ENCODE results near the gene ERVK3-1.
A peak's percentile ranks its signal among the peaks of the same experiment; 100 is the strongest.
"Not testable (repeated sequence)": the region's sequence is repeated elsewhere in the genome, so short reads cannot be mapped to it uniquely, and the experiment has no call there.

Gene ERVK3-1

DNA sequence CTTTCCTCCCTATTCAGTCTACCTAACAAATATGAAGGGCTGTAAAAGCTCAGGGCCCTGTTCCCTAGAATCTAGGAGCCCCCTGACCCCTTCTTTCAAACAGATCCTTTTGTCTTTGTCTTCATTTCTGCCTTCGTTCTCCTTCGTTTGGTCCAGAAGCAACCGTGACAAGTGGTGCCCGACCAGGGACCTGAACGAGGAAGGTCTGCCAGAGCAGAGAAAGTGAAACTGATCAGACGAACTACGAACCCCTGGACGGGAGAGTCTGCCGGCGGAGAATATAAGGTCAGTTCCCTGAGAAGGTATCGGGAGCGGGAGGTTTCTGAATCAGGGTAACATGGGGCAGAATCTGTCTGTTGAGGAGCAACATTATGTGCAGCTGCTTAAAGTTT is 751 bp downstream of the ERVK3-1 start:
- no peak for DNase-seq

DNA sequence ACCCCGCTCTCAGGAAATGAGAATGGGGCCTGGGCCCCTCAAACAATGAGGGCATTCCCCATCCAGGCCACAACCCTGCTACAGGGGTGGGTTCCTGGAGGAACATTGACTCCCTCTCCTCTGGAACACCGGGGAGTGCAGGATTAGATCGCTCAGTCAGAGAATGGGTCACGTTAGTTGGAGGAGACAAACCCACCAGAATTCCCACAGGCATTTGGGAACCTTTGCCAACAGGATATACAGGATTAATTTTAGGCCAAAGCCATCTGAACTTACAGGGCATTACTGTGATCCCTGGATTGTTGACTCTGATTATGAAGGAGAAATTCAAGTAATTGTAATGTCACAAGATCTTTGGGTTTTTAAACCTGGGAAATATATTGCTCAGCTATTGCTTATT is 2.6 kb downstream of the ERVK3-1 start:
- no peak for DNase-seq

DNA sequence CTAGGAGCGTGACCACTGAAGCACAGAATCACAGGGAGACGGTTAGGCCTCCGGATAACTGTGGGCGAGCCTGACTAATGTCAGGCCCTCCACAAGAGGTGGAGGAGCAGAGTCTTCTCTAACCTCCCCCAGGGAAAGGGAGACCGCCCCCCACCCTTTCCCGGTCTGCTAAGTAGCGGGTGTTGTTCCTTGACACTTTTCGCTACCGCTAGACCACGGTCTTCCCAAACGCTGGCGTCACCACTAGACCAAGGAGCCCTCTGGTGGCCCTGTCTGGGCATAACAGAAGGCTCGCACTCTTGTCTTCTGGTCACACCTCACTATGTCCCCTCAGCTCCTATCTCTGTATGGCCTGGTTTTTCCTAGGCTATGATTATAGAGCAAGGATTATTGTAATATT is 5.5 kb downstream of the ERVK3-1 start:
- DNase-seq = not testable (repeated sequence)

DNA sequence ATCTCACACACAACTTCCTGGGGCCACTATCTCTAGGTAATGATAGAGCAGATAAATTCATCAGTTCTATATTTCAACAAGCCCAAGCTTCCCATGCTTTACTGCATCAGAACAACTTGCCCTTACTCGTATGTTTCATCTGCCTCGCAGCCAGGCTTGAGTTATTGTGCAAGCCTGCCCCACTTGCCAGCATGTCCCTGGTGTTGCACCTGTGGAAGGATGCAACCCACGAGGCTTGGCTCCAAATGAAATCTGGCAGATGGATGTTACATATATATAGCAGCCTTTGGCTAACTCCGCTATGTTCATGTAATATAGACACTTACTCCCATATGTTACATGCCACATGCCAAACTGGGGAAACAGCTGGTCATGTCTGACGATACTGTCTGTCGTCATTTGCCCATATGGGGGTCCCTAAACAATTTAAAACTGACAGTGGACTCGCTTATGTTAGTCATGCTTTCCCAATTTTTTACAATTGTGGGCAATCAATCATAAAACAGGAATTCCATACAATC is 6.2 kb downstream of the ERVK3-1 start:
- no peak for DNase-seq

DNA sequence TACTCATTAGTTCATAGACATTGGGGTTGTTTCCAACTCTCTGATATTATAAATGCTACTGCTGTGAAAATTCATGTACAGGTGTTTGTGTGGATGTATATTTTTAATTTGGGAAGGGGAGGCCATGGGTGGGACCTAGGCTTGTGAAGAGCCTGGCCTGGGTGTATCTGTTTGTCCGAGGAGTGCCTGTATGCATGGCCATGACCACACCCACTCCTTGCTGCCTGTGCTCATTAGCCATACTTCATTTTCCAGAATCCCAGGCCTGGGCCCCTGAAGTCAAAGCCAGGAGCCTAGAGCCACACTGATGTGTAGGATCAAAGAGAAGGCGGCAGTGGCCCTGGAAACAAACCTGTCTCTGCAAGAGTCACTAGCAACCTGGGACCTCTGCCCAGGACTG is 10.4 kb downstream of the ERVK3-1 start:
- DNase-seq = no peak

DNA sequence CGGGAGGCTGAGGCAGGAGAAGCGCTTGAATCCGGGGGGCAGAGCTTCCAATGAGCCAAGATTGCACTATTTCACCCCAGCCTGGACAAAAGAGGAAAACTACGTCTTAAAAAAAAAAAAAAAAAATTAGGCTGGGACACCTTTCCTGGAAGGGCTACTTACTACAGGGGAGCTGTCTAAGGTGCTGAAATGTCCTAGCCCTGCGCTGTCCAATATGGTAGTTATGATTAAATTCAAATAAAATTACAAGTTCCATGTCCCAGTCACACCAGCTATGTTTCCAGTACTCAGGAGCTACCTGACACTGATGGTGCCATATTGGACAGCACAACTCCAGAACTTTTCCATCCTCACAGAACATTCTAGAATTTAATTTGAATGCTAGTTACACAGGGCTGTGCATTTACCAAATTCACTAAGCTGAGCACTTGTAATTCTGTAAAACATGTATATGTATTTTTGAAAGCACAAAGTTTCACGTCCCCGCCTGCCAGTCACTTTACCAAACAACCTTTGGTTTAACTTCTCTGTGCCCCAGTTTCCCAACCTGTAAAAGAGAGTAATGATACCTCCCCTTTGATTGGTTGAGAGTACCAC is 12.4 kb downstream of the ERVK3-1 start:
- no peak for DNase-seq

DNA sequence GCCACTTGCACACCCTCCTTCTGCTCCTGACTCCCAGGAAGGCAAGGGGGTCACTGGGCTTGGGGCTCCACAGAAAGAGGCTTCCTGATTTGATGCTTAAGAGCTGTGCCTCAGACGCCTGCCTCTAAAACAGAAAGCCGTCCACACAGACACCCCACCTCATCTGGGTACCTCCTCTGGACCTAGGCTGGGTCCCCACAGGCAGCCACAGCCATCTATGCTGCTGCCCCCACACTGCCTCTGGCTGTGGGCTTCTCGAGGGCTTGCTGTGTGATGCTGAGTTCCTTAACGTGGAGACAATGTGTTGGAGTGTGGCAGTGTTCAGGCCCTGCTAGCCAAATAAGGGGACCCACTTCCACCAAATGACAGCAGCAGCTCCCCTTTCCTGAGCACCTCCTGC is 13.1 kb downstream of the ERVK3-1 start:
- DNase-seq = no peak

DNA sequence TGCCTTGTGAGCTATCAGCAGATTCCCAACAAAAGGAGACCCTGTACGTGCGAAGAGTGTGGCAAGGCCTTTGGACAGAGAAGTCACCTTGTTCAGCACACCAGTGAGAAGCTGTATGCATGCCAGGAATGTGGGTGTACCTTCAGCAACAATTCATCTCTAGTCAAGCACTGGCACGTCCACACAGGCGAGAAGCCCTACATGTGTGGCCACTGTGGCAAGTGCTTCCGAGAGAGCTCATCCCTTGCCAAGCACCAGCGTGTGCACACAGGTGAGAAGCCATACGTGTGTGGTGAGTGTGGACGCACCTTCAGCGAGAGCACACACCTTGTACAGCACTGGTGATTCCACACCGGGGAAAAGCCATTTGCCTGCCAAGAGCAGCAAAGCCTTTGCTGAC is 14.1 kb downstream of the ERVK3-1 start:
- no peak for DNase-seq

DNA sequence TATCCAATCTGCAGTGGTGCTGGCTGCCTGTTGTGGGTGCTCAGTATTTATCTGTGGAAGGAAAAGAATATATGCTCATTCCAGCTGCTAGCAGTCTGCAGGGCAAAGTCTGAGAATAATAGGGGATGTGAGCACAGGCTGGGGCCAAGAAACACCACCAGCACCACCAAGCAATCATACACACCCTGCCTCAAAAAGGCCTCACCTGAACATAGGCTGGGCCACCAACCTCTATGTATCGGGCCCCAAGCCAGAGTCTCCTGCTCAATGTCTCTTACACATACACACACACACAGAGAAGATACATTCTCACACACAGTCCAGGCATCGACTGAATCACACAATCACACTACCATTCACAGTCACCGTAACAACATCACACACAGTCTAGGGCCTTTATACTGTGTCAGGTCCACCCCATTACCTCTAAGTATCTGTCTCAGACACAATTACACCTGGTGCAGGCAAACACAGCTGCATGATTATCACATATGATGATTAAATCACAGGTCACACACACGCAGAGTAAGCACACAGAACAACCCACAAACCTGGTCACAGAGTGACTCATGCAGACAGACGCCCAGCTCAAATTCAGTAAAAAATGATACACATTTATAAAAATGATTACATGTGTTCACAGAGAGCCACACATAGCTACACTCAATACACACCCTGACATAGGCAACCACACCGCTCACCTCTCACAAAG is 20.3 kb downstream of the ERVK3-1 start:
- DNase-seq = no peak

DNA sequence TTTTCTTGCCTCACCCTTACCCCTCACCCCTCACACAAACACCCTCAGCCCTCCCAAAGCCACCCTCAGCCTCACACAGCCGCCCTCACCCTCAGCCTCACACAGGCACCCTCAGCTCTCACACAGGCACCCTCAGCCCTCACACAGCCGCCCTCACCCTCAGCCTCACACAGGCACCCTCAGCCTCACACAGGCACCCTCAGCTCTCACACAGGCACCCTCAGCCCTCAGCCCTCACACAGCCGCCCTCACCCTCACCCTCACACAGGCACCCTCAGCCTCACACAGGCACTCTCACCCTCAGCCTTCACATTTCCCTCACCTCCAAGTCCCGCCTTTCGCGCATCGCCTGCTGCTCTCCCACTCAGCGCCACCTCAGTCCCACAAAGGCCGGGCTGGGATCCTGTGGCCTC is 21.3 kb downstream of the ERVK3-1 start:
- DNase-seq = no peak

DNA sequence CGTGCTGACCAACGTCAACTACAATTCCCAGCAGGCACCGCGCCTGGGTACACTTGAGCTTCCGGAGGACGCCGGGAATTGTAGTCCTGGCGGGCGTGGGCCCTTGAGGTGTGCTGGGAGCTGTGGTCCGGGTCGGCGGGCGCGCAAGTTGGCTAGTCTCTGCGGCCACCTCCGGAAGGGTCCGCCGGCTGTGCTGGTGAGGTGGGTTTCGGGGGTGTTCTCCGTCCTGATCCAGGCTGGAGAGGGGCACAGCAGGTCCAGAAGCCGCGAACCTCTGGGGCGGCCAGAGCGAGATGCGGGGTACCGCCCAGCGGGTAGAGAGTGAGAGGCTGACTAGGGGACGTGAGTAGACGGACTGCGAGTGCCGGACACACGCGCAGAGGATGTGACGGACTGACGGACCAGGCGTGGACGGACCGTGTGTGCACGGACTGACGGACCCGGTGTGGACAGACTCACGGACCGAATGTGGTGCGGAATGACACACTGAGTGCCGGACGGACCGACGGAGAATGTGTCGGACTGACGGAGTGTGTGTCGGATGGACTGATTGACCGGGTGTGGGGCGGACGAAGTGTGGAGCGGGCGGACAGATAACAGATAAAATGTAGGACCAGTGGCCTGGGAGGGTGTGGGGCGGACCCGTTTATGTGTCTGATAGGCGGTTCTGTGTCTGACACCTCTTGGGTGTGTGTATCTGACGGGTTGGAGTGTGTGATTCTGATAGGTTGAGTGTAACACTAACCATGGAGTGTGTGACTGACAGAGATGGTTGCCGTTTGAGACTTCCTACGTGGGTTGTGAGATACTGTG is 21.9 kb downstream of the ERVK3-1 start, which contains the start of gene ZSCAN22:
Gene ZSCAN22, plus strand, starts transcription at position 81 of the 813 bp plus-strand sequence. CDS start 7,809 bp downstream, outside the sequence.
- DNase-seq = peak; percentile 89

DNA sequence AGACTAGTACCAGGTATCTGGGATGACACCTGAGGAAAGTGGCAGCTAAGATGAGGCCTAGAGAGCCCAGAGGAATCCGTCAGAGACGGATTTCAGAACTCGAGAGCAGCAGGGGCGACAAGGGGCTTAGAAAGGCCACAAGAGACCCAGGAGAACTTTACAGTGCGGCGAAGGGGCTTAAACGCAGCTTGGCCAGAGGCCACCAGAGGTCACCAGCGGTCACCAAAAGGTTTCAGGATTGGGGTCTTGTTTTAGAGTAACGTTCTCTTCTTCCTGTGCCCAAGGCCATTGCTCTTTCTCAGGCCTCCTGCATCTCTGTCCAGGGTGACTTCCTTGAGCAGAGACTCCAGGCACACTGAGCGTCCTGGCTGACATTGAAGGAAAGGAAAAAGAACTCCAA is 23.8 kb downstream of the ERVK3-1 start:
- DNase-seq = no peak

DNA sequence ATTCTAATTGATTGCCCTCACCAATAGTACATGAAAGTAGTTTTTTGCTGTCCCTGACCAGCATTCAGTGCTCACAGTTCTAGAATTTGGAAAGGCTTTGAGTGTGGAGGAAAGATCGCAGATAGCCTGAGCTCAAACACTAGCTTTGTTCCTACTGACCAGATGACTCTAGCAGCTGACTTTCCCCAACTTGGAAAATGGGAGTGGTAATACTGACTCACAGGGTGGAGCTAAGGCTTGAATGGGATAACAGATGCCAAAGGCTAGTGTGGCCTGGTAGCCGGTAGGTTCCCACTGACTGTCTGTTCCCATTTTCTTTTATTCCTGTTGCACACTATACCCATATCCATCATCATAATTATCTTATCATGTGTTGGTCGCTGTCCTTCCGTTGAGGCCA is 25.3 kb downstream of the ERVK3-1 start:
- DNase-seq = no peak

DNA sequence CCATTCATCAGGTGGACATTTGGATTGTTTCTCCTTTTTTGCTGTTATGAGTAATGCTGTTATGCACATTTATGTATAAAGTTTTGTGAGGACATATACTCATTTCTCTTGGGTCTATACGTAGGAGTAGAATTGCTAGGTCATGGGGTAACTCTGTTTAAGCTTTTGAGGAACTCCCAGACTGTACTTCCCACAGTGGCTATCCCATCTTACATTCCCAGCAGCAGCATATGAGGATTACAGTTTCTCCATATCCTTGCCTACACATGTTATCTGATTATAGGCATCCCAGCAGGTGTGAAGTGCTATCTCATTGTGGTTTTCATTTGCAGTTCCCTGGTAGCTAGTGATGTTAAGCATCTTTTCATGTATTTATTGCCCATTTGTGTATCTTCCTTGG is 27.5 kb downstream of the ERVK3-1 start:
- DNase-seq = no peak

DNA sequence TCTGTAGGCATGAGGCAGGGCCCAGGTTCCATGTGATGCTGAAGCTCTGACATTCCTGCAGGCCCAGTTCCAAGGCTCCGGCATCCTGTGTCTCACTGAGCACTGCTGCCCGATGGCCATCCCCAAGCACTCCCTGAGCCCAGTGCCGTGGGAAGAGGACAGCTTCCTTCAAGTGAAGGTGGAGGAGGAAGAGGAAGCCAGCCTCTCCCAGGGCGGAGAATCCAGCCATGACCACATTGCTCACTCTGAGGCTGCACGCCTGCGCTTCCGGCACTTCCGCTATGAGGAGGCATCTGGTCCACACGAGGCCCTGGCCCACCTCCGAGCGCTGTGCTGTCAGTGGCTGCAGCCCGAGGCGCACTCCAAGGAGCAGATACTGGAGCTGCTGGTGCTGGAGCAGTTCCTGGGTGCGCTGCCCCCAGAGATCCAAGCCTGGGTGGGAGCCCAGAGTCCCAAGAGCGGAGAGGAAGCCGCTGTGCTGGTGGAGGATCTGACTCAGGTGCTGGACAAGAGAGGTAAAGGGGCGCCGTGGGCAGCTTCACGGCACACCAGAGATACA is 29.6 kb downstream of the ERVK3-1 start:
- no peak for DNase-seq

DNA sequence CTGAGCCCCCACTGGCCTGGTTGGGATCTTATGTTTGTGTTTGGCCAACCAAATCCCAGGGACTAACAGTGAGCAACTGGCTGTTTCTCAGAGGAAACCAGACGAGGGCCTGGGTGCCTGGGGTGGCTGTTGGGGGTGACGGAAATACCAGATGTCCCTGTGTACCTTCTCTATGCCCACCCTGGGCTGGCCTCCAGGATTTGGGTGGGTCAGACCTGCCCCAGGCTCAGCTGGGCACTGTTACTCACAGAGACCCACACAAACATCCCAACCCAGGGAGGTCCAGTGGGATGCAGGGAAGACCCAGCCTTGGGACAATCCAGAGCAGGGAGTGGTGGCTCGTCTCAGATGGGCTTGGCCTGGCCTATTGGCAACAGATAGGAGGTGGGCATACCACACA is 30.5 kb downstream of the ERVK3-1 start:
- no peak for DNase-seq

DNA sequence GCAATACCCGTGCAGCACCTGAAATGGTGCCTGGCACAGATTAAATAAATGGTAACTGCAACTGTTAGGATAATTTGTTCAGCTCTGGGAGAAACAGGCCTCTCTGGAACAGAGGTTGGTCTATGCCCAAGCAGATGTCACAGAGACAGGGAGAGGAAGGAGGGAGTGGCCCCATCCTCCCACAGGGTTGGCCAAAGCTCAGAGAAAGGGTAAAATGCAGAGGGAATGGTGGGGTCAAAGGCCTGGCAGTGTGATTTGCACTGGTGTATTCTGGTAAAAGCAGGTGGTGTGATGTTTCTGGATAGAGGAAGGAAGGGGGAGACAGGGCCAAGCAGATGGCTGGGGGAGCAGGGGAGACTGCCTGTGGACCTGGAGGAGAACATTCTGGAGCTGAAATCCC is 31.0 kb downstream of the ERVK3-1 start:
- no peak for DNase-seq

DNA sequence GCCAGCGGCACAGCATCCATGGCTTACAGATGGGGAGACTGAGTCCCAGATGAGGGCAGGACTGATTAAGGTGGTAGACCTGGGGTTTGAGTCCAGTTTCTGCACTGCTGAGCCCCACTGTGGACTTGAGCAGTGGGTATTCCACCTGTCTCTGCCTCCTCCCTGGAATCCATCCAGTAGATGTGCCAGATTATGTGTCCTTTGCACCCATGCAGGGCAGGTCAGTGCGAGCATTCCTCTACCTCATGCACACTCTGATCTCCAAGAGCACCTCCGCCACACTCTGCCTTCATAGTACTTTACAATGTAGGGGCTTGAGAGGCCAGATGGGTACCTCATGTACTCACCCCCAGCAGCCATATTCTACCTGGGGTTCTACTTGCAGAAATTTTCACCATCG is 31.6 kb downstream of the ERVK3-1 start:
- DNase-seq = no peak

DNA sequence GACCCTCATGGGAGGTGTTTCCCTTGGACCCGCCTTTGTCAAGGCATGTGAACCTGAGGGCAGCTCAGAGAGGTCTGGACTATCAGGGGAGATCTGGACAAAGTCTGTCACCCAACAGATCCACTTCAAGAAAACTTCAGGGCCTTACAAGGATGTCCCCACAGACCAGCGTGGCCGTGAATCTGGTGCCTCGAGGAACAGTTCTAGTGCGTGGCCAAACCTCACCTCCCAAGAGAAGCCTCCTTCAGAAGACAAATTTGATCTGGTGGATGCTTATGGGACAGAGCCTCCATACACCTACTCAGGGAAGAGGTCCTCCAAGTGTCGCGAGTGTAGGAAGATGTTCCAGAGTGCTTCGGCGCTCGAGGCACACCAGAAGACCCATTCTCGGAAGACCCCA is 33.2 kb downstream of the ERVK3-1 start:
- DNase-seq = no peak

DNA sequence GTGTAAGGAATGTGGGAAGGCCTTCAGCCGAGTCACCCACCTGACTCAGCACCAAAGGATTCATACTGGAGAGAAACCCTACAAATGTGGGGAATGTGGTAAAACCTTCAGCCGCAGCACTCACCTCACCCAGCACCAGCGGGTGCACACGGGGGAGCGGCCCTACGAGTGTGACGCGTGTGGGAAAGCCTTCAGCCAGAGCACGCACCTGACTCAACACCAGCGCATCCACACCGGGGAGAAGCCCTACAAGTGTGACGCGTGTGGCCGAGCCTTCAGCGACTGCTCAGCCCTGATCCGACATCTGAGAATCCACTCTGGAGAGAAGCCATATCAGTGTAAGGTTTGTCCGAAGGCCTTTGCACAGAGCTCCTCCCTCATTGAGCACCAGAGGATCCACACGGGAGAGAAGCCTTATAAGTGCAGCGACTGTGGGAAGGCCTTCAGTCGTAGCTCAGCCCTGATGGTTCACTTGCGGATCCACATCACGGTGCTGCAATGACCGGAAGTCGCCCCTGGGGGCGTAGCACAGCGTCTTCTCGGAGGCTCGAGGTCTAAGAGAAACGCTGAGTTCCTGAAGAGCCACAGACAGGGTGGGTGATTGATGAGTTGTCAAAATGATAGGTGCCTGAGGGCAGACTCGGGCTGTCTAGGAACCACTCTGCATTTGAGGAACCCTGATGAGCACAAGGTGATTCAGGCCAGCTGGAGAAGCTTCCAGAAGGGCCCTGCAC is 33.8 kb downstream of the ERVK3-1 start:
- no peak for DNase-seq

DNA sequence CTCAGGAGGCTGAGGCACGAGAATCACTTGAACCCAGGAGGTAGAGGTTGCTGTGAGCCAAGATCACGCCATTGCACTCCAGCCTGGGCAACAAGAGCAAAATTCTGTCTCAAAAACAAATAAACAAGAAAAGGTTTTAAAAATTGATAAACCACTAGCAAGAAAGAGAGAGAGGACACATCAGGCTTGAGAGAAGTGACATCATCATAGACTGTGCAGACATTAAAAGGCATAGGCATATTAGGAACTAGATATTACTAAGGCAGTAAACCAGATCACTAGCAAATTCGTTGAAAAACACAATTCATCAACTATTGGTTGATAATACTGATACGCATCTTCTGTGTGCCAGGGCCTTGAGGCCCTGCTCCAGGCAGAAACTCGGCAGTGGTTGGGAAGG is 40.4 kb downstream of the ERVK3-1 start:
- DNase-seq = no peak
